ENCODE measurements around the gene CCL3. TPM values are rescaled to one million over a fixed set of nuclear protein-coding genes. Genes with fewer than 3 reads are reported as not detected.
"Not testable (repeated sequence)": the region's sequence is repeated elsewhere in the genome, so short reads cannot be mapped to it uniquely, and the experiment has no call there.

Gene CCL3
- total RNA-seq, 2 donors from 2014 or later = 7.3 to 42.9 TPM

GRCh38 chr17:36092230-36092629 lies 2.3 kb upstream of the CCL3 start:
- Histone ChIP-seq H3K27me3 (replicated peaks; ENCODE audit: insufficient read depth) (no peaks in the 10 kb centered on the region), H3K4me3 (no peak overlapping the region), H3K36me3 (no peaks in the 10 kb centered on the region), H3K4me1 (ENCODE audit: control insufficient read depth in 1 of 2, low read depth in 2 of 2) (no peaks in the 10 kb centered on the region), H3K9me3 (no peaks in the 10 kb centered on the region), H3K27ac (no peak overlapping the region)
- TF ChIP-seq CTCF (IDR thresholded peaks at IDR 0.05) = no peak
- DNase-seq (ENCODE audit: low spot score) = no peak
- ATAC-seq (ENCODE audit: insufficient number of reproducible peaks, low FRiP score, low read depth) = no peak

- H3K36me3 ChIP-seq = no peaks in the 10 kb centered on the region
- no peaks in the 10 kb centered on the region for H3K4me1 ChIP-seq (ENCODE audit: control insufficient read depth in 1 of 2, low read depth in 2 of 2)
- no peaks in the 10 kb centered on the region for H3K27me3 ChIP-seq (replicated peaks; ENCODE audit: insufficient read depth)
- DNase-seq (ENCODE audit: low spot score) (no peak), ATAC-seq (ENCODE audit: insufficient number of reproducible peaks, low FRiP score, low read depth) (no peak)
- no peak overlapping the region for H3K27ac ChIP-seq
- H3K4me3 ChIP-seq = peak overlapping the region; percentile 36
- no peaks in the 10 kb centered on the region for H3K9me3 ChIP-seq
- TF ChIP-seq CTCF (IDR thresholded peaks at IDR 0.05) = no peak
These were observed 541 bp downstream of the CCL3 start for GRCh38 chr17:36089339-36089865.

- Histone ChIP-seq H3K9me3 (no peaks in the 10 kb centered on the region), H3K4me3 (peak overlapping the region; percentile 36), H3K4me1 (ENCODE audit: control insufficient read depth in 1 of 2, low read depth in 2 of 2) (no peaks in the 10 kb centered on the region), H3K27ac (no peak overlapping the region), H3K36me3 (no peaks in the 10 kb centered on the region), H3K27me3 (replicated peaks; ENCODE audit: insufficient read depth) (no peaks in the 10 kb centered on the region)
- DNase-seq (ENCODE audit: low spot score) (no peak), ATAC-seq (ENCODE audit: insufficient number of reproducible peaks, low FRiP score, low read depth) (no peak)
- TF ChIP-seq CTCF (IDR thresholded peaks at IDR 0.05) = no peak
These were observed 1.1 kb downstream of the CCL3 start for GRCh38 chr17:36088670-36089338.

- H3K27ac ChIP-seq; DNase-seq (ENCODE audit: low spot score); H3K4me3 ChIP-seq; H3K27me3 ChIP-seq (replicated peaks; ENCODE audit: insufficient read depth); H3K36me3 ChIP-seq; H3K9me3 ChIP-seq; ATAC-seq (ENCODE audit: insufficient number of reproducible peaks, low FRiP score, low read depth); H3K4me1 ChIP-seq (ENCODE audit: control insufficient read depth in 1 of 2, low read depth in 2 of 2): not testable (repeated sequence)
These were observed 1.9 kb downstream of the CCL3 start for GRCh38 chr17:36087897-36088572.

- not testable (repeated sequence) for H3K36me3 ChIP-seq; DNase-seq (ENCODE audit: low spot score); H3K9me3 ChIP-seq; ATAC-seq (ENCODE audit: insufficient number of reproducible peaks, low FRiP score, low read depth); H3K4me3 ChIP-seq; H3K4me1 ChIP-seq (ENCODE audit: control insufficient read depth in 1 of 2, low read depth in 2 of 2); H3K27ac ChIP-seq; H3K27me3 ChIP-seq (replicated peaks; ENCODE audit: insufficient read depth)
These were observed 2.5 kb downstream of the CCL3 start for GRCh38 chr17:36087471-36087870.

- no peaks in the 10 kb centered on the region for H3K36me3 ChIP-seq
- ATAC-seq (ENCODE audit: insufficient number of reproducible peaks, low FRiP score, low read depth) (no peak), DNase-seq (ENCODE audit: low spot score) (no peak)
- no peak for TF ChIP-seq CTCF (IDR thresholded peaks at IDR 0.05)
- no peaks in the 10 kb centered on the region for H3K27me3 ChIP-seq (replicated peaks; ENCODE audit: insufficient read depth)
- no peaks in the 10 kb centered on the region for H3K4me1 ChIP-seq (ENCODE audit: control insufficient read depth in 1 of 2, low read depth in 2 of 2)
- no peak overlapping the region for H3K27ac ChIP-seq
- no peak overlapping the region for H3K4me3 ChIP-seq
- no peaks in the 10 kb centered on the region for H3K9me3 ChIP-seq
These were observed 3.2 kb downstream of the CCL3 start for GRCh38 chr17:36086791-36087190.

All from thoracic aorta (tissue), 2 donors.